AG04450 (cell line): ENCODE data around the gene USP12. TPM values are rescaled to one million over a fixed set of nuclear protein-coding genes. Genes with fewer than 3 reads are reported as not detected.

Source experiments
- CTCF ChIA-PET: fragments of 300-600, 350-600 bp; formaldehyde crosslinking; extraction: SDS; loops from one replicate; lab custom pipeline; 2022; ENCODE audit warnings: antibody characterized with exemption, inconsistent platforms; lab: Charles Lee
- POLR2A ChIA-PET: fragments of 350-600 bp; formaldehyde crosslinking; extraction: SDS; loops from one replicate; lab custom pipeline; 2021; ENCODE audit warnings: antibody characterized with exemption, inconsistent platforms; lab: Yijun Ruan, JAX
- DNase-seq: peaks from one replicate; pipeline ENCODE4 v3.0.0-alpha.2; 2011; ENCODE audit warnings: low read depth, low spot score
- H3K27ac ChIP-seq: one replicate; pipeline ENCODE4 v1.5.1; 2012; ENCODE audit warnings: low read depth, low read length, control low read depth
- H3K27me3 ChIP-seq: one replicate; pipeline ENCODE4 v1.6.0; 2012; ENCODE audit warnings: low read length; ENCODE audit not compliant: control insufficient read depth, insufficient read depth
- H3K4me3 ChIP-seq: 2 replicates; pipeline ENCODE4 v1.5.1; 2011; ENCODE audit warnings: mild to moderate bottlenecking, low read depth, low read length, control low read depth
- H3K9me3 ChIP-seq: 2 replicates; pipeline ENCODE4 v1.5.1; 2012; ENCODE audit warnings: low read length; ENCODE audit not compliant: control insufficient read depth, insufficient read depth
- CTCF ChIP-seq: IDR thresholded peaks from 2 replicates; pipeline ENCODE4 v1.5.1; 2011; ENCODE audit warnings: low read depth, low read length, control low read depth, inconsistent platforms
- polyA plus RNA-seq: library from polyadenylated mRNA; depleted of rRNA; stranded (reverse); fragments of >200 nt; gene quantifications from 2 replicates; pipeline ENCODE4 v1.2.3, GENCODE V29; 2011

USP12 gene
- polyA plus RNA-seq, 1 experiment, result 18.0 TPM

- ChIA-PET CTCF (no interaction called here), POLR2A (no interaction called here)
- no peaks in the 10 kb centered on the region for H3K27me3 ChIP-seq
- H3K4me3 ChIP-seq, result no peak overlapping the region
- DNase-seq, result peak; percentile 30
- no peak overlapping the region for H3K27ac ChIP-seq
- H3K9me3 ChIP-seq, result no peaks in the 10 kb centered on the region
- TF ChIP-seq CTCF, result no peak
Observed at GRCh38 chr13:27117158-27117557, 54.5 kb downstream of the USP12 start.

DNA sequence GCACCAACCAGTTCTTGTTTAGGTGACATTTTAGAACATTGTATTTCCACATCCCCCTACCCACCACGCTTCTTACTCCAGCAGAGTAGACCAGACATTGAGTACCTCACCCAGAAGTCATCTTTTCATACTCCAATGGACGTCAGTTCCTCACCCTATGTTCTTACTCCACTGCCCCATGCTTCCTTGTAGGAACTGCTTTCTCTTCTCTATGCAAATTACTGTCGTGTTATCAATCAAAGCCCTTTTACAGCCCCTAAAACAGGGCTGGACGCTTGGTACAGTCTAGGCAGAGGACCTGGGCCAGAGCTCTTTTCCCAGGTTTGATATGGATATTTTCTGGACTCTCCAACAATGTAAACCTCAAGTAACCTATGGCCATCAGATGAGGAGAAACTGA lies 58.2 kb downstream of the USP12 start:
- ChIA-PET POLR2A (no interaction called here), CTCF (no interaction called here)
- Histone ChIP-seq H3K27me3 (no peaks in the 10 kb centered on the region), H3K4me3 (no peak overlapping the region), H3K27ac (no peak overlapping the region), H3K9me3 (no peaks in the 10 kb centered on the region)
- TF ChIP-seq CTCF, result no peak
- no peak for DNase-seq

DNA sequence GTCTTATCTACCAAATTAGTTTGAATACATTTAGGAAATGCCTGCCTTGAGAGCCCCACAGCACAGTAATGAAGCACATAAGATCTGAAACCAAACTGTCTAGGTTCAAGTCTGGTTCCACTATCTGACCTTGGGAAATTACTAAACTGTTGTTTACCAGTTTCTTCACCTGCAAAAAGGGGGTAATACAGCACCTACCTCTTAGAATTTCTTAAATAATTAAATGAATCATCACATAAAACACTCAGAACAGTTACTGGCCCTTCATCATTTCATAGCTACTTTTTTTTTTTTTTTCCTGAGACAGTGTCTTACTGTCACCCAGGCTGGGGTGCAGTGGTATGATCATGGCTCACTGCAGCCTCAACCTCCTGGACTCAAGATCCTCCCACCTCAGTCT lies 59.6 kb downstream of the USP12 start:
- Histone ChIP-seq H3K27me3 (no peaks in the 10 kb centered on the region), H3K27ac (no peak overlapping the region), H3K4me3 (no peak overlapping the region), H3K9me3 (no peaks in the 10 kb centered on the region)
- POLR2A ChIA-PET, result no interaction called here
- no peak for TF ChIP-seq CTCF
- DNase-seq, result no peak
- CTCF ChIA-PET, result no interaction called here

DNA sequence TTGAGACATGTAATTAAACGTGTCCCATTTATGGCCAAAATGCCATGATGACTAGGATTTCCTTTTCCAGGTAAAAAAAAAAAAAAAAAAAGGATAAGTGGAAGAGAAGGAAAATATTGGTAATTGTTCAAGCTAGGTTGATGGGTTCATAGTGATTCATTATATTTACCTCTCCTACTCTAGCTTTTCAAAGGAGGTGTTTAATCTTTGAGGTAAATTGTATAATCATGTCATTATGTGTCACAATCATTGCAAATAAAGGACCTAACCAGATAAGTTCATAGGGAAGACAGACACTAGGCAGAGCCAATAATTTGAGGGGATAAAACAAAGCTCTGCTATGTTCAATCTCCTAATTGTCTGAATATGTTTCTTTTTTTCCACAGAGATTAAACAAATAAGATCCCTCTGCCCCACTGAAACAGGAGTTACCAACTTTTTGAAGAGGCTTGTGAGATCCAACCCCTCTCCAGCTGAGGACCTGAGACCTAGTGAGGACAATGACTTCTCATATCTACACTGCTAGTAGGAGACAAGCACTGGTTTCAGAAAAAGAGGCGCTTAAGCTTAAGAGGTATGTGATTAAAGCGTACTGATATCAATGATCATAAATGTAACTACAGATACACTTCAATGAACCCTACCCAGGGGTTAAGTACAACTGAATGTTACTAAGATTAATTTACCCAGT lies 61.4 kb downstream of the USP12 start:
- no peak for DNase-seq
- no peak for TF ChIP-seq CTCF
- CTCF ChIA-PET, result interaction anchor here (0.8 to 1.8 kb wide), 2 partner anchors 125 to 252 kb away, joined by 4 read pairs; no protein-coding TSS in a partner anchor
- H3K27me3 ChIP-seq, result no peaks in the 10 kb centered on the region
- POLR2A ChIA-PET, result no interaction called here
- H3K9me3 ChIP-seq, result no peaks in the 10 kb centered on the region
- H3K27ac ChIP-seq, result no peak overlapping the region
- no peak overlapping the region for H3K4me3 ChIP-seq

- Histone ChIP-seq H3K27ac (no peak overlapping the region), H3K4me3 (no peak overlapping the region), H3K9me3 (no peaks in the 10 kb centered on the region), H3K27me3 (no peaks in the 10 kb centered on the region)
- POLR2A ChIA-PET, result no interaction called here
- no peak for DNase-seq
- TF ChIP-seq CTCF, result no peak
- CTCF ChIA-PET, result no interaction called here
Observed at GRCh38 chr13:27106144-27106543, 65.5 kb downstream of the USP12 start.
